ENCODE measurements around the gene IFNA17. TPM values are rescaled to one million over a fixed set of nuclear protein-coding genes. Genes with fewer than 3 reads are reported as not detected.
"Not testable (repeated sequence)": the region's sequence is repeated elsewhere in the genome, so short reads cannot be mapped to it uniquely, and the experiment has no call there.

IFNA17 gene
- total RNA-seq, 1 donor from 2014 or later: not detected

GRCh38 chr9:21194867-21195776 lies 32.9 kb downstream of the IFNA17 start:
- H3K4me1 Mint-ChIP-seq (ENCODE audit: unreplicated experiment); H3K9me3 Mint-ChIP-seq; DNase-seq (ENCODE audit: extremely low spot score, unreplicated experiment); H3K36me3 Mint-ChIP-seq; H3K4me3 Mint-ChIP-seq; H3K27ac Mint-ChIP-seq: not testable (repeated sequence)
- H3K27me3 Mint-ChIP-seq: peaks cover 12% of the 10 kb centered on the region
- peak; percentile 76 for TF ChIP-seq CTCF (conservative IDR thresholded peaks at IDR 0.05)

- H3K4me3 Mint-ChIP-seq; H3K27ac Mint-ChIP-seq; H3K9me3 Mint-ChIP-seq; H3K4me1 Mint-ChIP-seq (ENCODE audit: unreplicated experiment); H3K27me3 Mint-ChIP-seq; H3K36me3 Mint-ChIP-seq; DNase-seq (ENCODE audit: extremely low spot score, unreplicated experiment): not testable (repeated sequence)
Measured at GRCh38 chr9:21187487-21187886, 40.5 kb downstream of the IFNA17 start, which contains the start of gene IFNA4. IFNA4 (minus strand) TSS chr9:21187587; CDS start chr9:21187531, 56 bp downstream.

DNA sequence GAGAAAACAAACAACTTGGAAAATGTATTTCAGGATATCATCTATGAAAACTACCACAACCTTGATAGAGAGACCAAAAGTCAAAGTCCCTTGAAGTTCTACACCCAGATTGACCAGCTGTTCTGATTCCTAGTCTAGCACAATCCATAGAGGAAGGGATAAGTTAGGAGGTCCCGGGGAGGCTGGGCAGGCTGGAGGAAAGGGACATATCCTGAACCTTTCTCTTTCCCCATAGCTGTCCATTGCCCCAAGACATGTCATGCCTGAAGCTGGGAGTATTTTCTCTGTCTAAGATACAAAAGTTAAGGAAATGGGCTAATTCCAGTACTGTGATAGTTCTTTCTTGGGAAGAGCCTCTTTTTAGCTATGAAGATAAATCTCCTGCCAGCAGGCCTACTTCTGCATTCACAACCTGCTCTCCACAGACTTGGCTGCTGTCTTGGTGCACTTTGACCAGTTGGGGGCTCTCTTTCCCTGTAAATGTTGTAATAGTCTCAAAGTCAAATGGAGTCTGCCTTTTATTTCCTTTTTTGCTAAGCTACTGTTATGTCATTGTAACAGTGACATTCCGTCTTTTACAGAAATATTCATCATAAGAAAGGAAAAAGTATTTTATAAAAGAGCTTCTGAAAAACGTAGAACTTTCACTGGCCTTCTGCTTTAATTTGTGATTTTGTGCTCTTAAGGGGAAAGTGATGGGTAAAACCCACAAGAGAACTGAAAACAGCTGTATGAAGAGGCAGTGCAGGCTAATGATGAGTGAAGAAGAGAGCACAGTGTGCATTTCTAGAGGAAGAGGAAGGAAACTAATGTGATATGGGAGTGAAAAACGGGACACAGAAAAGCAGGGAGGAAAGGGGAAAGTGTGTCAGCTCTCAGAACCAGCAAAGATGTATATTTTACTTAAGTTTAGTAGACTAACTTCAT lies 44.9 kb downstream of the IFNA17 start:
- DNase-seq (ENCODE audit: extremely low spot score, unreplicated experiment); H3K27me3 Mint-ChIP-seq; H3K36me3 Mint-ChIP-seq; H3K4me3 Mint-ChIP-seq; H3K4me1 Mint-ChIP-seq (ENCODE audit: unreplicated experiment); H3K27ac Mint-ChIP-seq; H3K9me3 Mint-ChIP-seq: not testable (repeated sequence)
- TF ChIP-seq CTCF (conservative IDR thresholded peaks at IDR 0.05): peak; percentile 68

Other genes with a start within 250 kb of the IFNA17 start
- gene HACD4, start 196.6 kb downstream of the IFNA17 start, total RNA-seq (ENCODE audit: low replicate concordance): 0.72 and 2.4 TPM in 2 replicates
- gene IFNB1, start 150.3 kb downstream of the IFNA17 start, total RNA-seq (ENCODE audit: low replicate concordance): not detected in 2 replicates
- gene IFNW1, start 86.4 kb downstream of the IFNA17 start, total RNA-seq (ENCODE audit: low replicate concordance): not detected in 2 replicates
- gene IFNA21, start 61.6 kb downstream of the IFNA17 start, total RNA-seq (ENCODE audit: low replicate concordance): not detected in 2 replicates
- not detected in 2 replicates for gene IFNA4, start 40.6 kb downstream of the IFNA17 start, total RNA-seq (ENCODE audit: low replicate concordance)
- not detected in 2 replicates for gene IFNA7, start 26.0 kb downstream of the IFNA17 start, total RNA-seq (ENCODE audit: low replicate concordance)
- not detected in 2 replicates for gene IFNA10, start 21.1 kb downstream of the IFNA17 start, total RNA-seq (ENCODE audit: low replicate concordance)
- gene IFNA16, start 10.9 kb downstream of the IFNA17 start, total RNA-seq (ENCODE audit: low replicate concordance): not detected in 2 replicates
- gene IFNA14, start 11.8 kb upstream of the IFNA17 start, total RNA-seq (ENCODE audit: low replicate concordance): not detected in 2 replicates
- gene IFNA5, start 77.1 kb upstream of the IFNA17 start, total RNA-seq (ENCODE audit: low replicate concordance): not detected in 2 replicates
- 29.9 and 33.3 TPM in 2 replicates for gene KLHL9, start 107.2 kb upstream of the IFNA17 start, total RNA-seq (ENCODE audit: low replicate concordance)
- not detected in 2 replicates for gene IFNA6, start 122.7 kb upstream of the IFNA17 start, total RNA-seq (ENCODE audit: low replicate concordance)
- gene IFNA13, start 139.8 kb upstream of the IFNA17 start, total RNA-seq (ENCODE audit: low replicate concordance): not detected in 2 replicates
- gene IFNA2, start 157.2 kb upstream of the IFNA17 start, total RNA-seq (ENCODE audit: low replicate concordance): not detected in 2 replicates
- not detected in 2 replicates for gene IFNA8, start 180.9 kb upstream of the IFNA17 start, total RNA-seq (ENCODE audit: low replicate concordance)
- not detected in 2 replicates for gene IFNA1, start 212.2 kb upstream of the IFNA17 start, total RNA-seq (ENCODE audit: low replicate concordance)

Data from type B pancreatic cell (in vitro differentiated cells).